Activated naive CD4-positive, alpha-beta T cell treated with anti-CD3 and anti-CD28 coated beads, Interleukin-2, amount 50 U/mL, for 16 hours (primary cell): ENCODE measurements around the gene ZNF785.
"Not testable (repeated sequence)": the region's sequence is repeated elsewhere in the genome, so short reads cannot be mapped to it uniquely, and the experiment has no call there.

Experiments
- DNase-seq: peaks from one replicate; pipeline ENCODE4 v3.0.0-alpha.2; 2020

The ZNF785 gene

GRCh38 chr16:30565526-30565925 lies 20.0 kb downstream of the ZNF785 start:
- DNase-seq: no peak

DNA sequence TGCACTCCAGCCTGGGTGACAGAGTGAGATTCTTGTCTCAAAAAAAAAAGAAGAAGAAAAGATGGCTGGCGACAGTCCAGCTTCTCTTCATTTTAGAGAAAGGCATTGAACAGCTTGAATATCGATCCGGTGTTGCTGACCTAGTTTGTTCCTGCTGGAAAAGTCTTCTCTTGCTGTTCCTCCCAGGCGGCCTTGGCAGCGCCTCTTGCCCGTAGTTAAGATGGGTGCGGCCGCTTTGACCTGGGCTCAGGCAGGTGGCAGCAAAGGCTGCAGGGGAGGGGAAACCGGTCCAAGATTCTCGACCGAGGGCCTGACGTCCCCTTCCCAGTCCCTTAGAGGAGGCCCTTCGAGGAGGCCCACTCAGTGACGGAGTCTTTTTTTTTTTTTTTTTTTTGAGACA lies 23.5 kb downstream of the ZNF785 start:
- no peak for DNase-seq

DNA sequence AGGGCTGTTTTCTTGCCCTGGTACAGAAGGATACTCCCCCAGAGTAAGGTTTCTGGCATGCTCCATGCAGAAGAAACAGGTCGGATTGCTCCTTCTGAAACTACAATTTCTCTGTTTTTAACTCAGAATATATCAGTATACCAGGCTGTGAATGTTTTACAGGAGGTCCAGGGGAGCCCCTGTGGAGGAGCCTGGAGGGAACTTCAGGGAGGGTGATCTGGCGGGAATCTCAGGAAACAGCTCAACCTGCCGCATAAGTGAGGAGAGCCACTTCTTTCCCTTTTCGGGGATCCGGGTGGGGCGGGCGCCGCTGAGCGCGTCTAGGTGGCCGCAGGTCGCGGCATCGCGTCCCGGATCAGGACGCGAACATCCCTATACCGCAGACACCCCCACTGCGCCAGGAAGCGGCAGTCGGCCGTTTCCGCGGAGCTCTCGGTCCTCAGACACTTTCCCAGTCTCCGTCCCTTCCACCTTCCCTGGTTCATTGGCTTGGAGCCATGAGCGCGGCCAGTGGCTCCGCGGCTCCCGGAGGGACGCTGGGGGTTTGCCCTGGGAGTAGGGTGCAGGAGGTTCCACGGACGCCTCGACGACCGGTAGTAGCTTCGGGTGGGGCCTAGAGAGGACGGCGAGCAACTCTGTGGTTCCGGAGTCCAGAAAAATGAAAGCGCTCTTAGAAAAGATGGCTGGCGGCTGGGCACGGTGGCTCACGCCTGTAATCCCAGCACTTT lies 24.2 kb downstream of the ZNF785 start:
- no peak for DNase-seq

DNA sequence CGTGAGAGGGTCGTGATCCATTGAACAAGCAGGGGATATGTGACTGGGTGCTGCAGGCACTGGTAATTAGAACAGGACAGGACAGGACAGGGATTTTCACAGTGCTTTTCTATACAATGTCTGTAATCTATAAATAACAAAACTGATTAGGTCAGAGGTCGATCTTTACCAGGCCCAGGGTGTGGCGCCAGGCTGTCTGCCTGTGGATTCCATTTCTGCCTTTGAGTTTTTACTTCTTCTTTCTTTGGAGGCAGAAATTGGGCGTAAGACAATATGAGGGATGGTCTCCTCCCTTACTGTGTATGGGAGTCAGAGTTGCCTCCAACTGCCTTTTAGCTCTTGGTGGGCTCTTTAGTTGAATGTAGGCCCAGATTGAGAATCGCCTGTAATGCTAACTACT lies 25.8 kb downstream of the ZNF785 start:
- no peak for DNase-seq

DNA sequence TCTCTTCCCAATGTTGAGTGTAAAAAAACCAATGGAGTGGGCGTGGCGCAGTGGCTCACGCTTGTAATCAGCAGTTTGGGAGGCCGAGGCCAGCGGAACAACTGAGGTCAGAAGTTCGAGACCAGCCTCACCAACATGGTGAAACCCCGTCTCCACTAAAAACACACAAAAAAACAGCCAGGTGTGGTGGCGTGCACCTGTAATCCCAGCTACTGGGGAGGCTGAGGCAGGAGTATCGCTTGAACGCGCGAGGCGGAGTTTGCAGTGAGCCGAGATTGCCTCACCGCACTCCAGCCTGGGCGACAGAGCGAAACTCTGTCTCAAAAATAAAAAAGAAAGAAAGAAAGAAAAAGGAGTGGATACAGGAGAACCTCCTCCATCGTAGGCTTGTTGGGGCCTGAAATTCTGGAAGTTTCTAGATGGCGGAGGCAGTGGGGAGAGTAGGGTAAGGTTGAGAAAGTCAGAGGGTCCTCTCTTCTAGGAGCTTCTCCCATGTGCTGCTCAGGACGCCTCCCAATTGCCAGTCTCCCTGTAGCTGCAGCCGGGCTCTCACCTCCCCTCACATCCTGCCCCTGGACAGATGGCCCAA lies 26.6 kb downstream of the ZNF785 start:
- no peak for DNase-seq

GRCh38 chr16:30557957-30558788 lies 27.3 kb downstream of the ZNF785 start, which contains the start of gene ZNF764:
TSS of gene ZNF764 (minus strand) at chr16:30558374. CDS start at chr16:30558182, 192 bp downstream.
- peak; percentile 95 for DNase-seq

DNA sequence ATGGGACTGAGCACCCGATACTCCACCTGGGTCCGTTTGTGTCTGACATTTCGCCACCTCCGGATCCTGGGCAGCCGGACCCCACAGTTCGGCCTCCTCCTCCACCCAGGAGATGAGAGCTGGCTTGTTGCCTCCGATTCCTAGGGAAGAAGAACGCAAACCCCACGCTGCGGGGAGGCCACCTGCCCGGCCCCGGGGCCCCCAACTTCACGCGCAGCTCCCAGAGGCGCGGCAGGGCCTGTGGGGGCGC lies 27.9 kb downstream of the ZNF785 start:
- DNase-seq: no peak

GRCh38 chr16:30556125-30556473 lies 29.4 kb downstream of the ZNF785 start:
- no peak for DNase-seq

DNA sequence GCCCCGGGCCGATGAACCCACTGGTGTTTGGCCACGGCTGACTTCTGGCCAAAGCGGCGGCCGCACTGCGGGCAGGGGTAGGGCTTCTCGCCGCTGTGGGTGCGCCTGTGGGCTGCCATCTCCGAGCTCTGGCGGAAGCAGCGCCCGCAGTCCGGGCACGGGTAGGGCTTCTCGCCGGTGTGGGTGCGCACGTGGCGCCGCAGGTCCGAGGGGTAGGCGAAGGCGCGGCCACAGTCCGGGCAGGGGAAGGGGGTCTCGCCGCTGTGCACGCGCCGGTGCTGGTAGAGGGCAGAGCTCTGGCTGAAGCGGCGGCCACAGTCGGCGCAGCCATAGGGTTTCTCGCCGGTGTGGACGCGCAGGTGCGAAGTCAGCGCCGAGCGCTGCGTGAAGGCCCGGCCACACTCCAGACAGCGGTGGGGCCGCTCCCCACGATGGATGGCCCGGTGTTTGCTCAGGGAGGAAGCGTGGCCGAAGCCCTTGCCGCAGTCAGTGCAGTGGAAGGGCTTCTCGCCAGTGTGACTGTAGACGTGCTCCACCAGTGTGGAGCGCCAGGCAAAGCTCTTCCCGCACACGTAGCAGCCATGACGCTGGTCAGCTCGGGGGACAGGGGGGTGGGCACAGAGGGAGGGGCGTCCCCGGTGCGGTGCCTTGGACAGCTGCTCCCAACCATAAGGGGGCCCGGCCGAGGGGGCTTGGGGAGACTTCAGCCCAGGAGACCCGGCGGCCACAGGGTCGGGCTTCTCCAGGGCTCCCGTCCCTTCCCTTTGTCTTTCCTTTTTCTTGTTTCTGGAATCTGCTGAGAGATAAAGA lies 30.0 kb downstream of the ZNF785 start:
- no peak for DNase-seq

- DNase-seq: no peak
Measured at GRCh38 chr16:30554557-30555314, 30.8 kb downstream of the ZNF785 start.

- DNase-seq: no peak
Measured at GRCh38 chr16:30553393-30553899, 32.1 kb downstream of the ZNF785 start.

GRCh38 chr16:30552956-30553355 lies 32.5 kb downstream of the ZNF785 start:
- no peak for DNase-seq

DNA sequence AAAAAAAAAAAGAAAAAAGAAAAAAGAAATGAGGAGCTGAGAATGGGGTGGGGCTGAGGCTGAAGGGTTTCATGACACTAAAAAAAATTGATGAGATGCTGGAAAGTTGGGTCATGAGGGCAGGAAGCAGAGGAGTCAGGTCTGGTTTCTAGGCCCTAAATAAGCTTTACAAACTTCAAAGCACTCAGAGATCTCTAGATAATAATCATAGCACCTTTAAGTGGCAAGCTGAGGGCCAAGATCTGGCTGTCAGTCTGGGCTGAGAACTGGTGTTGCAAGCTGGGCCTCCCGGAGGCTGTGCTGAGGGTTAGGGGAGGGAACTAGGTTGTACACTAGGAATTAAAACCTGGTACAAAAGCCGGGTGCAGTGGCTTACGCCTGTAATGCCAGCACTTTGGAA lies 33.7 kb downstream of the ZNF785 start:
- DNase-seq: peak; percentile 43

- no peak for DNase-seq
Measured at GRCh38 chr16:30548416-30549253, 36.9 kb downstream of the ZNF785 start.

GRCh38 chr16:30546115-30546514 lies 39.4 kb downstream of the ZNF785 start:
- no peak for DNase-seq

- no peak for DNase-seq
Measured at GRCh38 chr16:30543067-30543466, 42.4 kb downstream of the ZNF785 start.

DNA sequence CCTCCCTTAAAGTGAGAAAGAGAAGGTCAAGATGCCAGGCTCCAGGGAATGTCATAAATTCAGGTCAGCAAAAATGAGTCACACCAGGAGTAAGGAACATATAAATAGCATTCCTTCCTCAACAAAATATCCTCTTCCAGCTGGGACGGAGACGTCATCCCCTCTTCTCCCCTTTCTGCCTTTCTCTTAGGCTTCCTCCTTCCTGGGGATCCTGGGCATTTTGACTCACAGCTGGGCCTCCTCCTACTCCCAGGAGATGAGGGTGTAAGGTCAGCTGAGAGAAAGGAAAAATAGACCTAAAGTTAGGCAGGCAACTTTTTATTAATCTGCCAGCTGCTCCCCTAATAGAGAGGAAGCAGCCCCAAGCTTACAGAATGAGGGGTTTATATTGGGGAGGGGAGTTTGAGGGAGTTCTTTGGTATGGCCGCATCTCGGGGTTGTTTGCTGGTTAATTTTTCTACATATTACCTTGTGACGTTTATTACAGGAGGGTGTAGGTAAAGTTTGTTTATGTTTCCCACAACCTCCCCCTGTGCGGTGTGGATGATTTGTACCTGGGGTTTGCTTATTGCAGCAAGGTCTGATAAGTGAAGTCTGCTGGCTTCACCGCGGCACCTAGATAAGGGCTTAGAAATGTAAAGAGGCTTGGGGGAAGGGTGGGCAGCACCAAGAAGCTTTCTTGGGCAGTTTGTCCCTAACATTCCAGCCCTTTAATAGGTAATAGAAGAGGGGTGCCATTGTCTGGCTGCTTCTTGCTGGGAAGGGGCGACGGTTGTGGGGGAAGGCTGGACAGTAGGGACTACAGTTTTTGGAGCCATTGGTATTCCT lies 43.8 kb downstream of the ZNF785 start:
- DNase-seq: no peak

- not testable (repeated sequence) for DNase-seq
Measured at GRCh38 chr16:30540916-30541464, 44.5 kb downstream of the ZNF785 start.

DNA sequence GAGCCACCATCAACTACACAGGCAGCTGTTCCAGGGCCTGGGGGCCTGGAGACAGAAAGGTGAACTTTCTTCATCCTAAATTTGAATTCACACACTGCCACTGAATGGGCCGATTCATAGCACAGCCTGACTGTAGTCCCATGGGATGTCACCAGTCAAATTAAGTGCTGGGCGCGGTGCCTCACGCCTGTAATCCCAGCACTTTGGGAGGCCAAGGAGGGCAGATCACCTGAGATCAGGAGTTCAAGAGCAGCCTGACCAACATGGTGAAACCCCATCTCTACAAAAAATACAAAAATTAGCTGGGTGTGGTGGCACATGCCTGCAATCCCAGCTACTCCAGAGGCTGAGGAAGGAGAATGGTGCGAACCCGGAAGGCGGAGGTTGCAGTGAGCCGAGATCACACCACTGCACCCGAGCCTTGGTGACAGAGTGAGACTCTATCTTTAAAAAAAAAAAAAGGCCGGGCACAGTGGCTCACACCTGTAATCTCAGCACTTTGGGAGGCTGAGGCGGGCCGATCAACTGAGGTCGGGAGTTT lies 45.4 kb downstream of the ZNF785 start:
- not testable (repeated sequence) for DNase-seq
